ENCODE data around the gene ACTN4.

ACTN4 gene

DNA sequence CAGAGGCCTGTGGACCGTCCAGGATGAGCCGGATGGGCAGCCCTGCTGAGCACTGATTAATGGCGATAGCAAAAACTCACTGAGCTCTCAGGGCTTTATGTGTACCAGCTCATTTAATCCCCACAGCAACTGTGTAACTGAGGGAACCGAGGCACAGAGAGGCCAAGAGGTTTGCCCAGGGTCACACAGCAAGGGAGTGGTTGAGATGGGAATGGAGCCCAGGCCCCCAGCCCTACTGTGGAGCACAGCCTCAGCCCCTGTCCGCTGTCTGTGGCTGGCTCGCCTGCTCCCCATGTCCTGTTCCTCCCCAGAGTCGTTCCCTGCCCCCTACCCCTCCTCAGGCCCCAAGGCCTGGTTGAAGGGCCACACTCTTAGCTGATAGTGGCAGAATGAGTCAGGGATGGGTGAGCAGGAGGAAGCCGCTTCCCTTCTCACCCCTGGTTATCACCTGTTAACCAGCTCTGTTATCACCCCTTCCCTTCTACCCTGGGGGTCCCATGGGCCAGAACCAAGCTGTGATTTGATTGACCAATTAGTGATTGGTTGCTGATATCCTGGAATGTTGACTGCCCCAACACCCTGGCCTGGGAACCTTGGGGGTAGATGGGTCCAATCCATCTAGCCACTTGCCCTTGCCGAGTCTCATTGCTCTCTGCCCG lies 75.6 kb downstream of the ACTN4 start:
- no peak for DNase-seq (ENCODE audit: low read depth in 3 of 3, low spot score in 1 of 3)

DNA sequence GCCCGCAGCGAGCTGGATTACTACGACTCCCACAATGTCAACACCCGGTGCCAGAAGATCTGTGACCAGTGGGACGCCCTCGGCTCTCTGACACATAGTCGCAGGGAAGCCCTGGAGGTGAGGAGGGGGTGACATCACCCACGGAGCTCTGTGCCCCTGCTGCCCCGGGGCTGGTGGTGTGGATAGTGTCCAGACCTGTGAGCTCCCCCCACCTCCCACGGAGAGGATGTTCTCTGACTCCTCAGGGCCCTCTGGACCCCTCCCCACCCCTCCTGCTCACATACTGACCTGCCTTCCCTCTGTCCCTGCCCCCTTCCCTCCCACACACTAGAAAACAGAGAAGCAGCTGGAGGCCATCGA lies 76.1 kb downstream of the ACTN4 start:
- DNase-seq (ENCODE audit: low read depth in 3 of 3, low spot score in 1 of 3): no peak

DNA sequence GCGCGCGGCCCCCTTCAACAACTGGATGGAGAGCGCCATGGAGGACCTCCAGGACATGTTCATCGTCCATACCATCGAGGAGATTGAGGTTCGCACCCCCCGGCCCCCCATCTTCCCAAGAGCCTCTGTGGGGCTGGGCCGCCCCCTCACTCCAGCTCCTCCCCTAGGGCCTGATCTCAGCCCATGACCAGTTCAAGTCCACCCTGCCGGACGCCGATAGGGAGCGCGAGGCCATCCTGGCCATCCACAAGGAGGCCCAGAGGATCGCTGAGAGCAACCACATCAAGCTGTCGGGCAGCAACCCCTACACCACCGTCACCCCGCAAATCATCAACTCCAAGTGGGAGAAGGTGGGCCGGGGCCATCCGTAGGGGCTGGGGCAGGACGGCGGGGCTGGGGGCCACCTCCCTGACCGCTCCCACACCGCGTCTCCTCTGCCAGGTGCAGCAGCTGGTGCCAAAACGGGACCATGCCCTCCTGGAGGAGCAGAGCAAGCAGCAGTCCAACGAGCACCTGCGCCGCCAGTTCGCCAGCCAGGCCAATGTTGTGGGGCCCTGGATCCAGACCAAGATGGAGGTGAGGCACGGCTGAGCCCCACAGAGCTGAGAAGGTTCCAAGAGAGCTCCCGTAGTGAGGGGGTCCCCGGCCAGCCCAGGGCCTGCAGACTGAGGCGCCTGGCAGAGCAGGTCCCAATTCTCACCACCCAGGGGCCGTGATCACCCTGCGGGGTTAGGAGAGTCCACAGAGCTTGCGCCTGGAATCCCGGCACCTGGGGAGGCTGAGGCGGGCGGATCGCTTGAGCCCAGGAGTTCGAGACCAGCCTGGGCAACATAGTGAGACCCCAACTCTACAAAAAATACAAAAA lies 76.8 kb downstream of the ACTN4 start:
- no peak for DNase-seq (ENCODE audit: low read depth in 3 of 3, low spot score in 1 of 3)

DNA sequence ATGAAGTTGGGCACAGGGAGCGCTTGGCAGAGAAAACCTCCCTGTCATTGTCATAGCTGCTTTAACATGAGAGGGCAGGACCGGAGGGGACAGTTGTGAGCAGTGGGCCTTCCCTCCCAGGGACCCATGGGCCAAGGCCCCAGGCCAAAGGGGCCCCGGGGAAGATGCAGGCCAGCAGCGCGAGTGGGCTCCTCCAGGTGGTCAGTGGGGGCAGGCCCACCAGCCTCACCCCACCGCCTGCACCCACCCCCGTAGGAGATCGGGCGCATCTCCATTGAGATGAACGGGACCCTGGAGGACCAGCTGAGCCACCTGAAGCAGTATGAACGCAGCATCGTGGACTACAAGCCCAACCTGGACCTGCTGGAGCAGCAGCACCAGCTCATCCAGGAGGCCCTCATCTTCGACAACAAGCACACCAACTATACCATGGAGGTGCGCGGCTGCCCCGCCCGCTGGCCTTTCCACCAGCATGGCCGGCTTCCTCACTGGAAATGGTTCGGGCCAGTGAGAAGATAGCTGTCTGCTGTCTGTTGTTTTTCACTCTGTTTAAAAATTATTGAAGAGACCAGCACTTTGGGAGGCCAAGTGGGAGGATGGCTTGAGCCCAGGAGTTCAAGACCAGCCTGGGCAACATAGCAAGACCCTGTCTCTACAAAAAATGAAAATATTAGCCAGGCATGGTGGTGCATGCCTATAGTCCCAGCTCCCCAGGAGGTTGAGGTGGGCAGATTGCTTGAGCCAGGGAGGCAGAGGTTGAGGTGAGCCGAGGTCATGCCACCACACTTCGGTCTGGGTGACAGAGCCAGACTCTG lies 78.2 kb downstream of the ACTN4 start:
- DNase-seq (ENCODE audit: low read depth in 3 of 3, low spot score in 1 of 3): no peak

DNA sequence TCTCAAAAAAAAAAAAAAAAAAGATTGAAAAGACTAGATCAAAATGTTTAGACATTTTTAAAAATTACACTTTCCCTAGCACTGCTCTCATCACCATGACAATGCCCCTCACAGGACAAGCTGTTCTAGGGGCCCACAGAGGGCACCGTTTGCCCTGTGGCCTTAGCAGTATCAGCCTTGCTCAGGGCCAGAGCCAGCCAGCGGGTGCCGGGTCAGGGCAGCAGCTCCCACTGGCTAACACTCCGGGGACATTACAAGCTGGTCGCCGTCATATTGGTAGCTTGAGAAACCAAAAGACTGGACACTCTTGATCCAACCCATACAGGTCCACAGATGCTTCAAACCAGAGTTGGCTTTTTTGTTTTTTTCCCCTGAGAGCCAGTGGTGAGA lies 78.8 kb downstream of the ACTN4 start:
- DNase-seq (ENCODE audit: low read depth in 3 of 3, low spot score in 1 of 3): no peak

DNA sequence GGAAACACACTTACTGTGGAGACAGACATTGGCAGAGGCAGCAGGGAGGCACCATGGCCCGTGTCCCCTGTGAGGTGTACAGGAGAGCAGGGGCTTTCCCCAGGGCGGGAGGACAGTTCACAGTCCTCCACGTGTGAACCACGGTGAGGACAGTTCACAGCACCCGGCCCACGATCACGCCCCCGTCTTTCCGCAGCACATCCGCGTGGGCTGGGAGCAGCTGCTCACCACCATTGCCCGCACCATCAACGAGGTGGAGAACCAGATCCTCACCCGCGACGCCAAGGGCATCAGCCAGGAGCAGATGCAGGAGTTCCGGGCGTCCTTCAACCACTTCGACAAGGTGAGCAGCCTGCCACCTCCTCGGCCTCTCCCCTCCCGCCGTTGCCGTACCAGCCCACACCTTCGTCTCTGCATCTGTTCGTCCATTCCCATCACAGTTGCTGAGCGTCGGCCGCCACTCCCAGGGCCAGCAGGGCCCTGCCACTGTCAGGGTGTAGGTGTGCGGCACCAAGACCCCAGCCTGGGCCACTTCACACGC lies 79.4 kb downstream of the ACTN4 start:
- no peak for DNase-seq (ENCODE audit: low read depth in 3 of 3, low spot score in 1 of 3)

DNA sequence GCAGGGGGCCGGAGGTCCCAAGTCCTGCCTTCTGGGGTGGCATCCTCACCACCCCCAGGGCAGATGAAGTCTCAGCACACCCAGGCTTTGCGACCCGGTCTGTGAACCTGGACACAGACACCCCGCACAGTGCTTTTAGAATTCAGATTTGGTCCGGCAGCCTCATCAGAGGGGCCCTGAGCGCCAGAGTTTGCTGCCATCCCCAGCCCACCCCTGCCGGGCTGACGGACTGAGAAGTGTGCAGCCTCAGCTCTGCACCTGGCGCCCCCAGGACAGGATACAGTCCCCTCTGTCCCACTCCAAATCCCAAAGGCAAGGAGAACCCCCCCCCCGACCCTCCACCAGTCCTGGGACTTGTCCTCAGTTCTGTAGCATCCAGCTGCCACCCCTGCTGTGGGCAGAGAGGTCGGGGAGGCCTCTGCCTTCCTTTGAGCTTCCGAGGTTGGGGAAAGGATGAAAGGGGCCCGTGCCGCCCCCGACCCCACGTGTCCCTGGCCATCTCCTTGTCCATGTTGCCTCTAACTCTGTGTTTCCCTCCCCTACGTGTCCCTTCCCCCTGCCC lies 79.9 kb downstream of the ACTN4 start:
- no peak for DNase-seq (ENCODE audit: low read depth in 3 of 3, low spot score in 1 of 3)

DNA sequence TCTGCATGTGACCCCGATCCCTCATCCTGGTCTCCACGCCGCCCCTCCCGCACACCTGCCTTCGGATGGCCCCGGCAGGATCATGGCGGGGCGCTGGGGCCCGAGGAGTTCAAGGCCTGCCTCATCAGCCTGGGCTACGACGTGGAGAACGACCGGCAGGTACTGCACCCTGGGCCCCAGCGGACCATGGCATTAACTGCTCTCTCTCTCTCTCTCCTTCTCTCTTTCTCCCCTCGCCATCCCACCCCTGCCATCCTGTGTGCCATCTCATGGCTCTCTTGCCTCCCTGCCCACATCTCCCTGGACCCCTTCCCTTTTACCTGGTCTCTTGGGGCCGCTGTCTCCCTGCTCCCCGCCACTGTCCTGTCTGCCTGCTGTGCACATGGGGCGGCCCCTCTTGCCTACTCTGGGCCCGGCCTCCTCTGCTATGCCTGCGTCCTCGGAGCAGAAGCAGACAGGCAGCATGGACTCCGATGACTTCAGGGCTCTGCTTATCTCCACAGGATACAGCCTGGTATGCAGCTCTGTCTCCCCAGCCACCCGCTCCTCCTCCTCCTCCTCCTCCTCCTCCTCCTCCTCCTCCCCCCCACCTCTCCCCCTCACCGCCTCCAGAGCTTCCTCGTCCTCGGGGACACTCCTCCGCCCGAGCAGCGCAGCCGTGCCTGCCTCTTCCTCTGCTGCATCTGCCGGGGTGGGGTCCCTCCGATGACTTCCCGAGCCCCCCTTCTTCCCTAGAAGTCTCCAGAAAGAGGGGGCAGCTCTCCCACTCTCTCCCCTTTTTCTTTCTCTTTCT lies 80.6 kb downstream of the ACTN4 start:
- no peak for DNase-seq (ENCODE audit: low read depth in 3 of 3, low spot score in 1 of 3)

DNA sequence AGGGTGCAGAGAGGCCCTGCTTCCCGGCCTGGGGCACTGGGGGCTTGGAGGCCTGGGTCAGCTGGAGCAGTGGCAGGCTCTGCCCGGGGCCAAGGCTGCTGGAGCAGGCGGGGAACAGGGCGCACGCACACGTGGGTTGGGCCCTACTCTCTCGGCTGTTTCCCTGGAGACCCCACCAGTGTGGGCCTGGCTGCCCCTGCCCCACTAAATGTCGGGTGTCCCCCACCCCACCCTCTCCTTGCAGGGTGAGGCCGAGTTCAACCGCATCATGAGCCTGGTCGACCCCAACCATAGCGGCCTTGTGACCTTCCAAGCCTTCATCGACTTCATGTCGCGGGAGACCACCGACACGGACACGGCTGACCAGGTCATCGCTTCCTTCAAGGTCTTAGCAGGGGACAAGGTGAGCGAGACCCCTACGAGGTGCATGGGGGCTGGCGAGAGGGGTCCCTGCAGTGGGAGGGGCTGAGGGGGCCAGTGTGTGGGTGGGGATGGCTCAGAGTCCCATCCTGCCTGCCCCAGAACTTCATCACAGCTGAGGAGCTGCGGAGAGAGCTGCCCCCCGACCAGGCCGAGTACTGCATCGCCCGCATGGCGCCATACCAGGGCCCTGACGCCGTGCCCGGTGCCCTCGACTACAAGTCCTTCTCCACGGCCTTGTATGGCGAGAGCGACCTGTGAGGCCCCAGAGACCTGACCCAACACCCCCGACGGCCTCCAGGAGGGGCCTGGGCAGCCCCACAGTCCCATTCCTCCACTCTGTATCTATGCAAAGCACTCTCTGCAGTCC lies 81.5 kb downstream of the ACTN4 start:
- no peak for DNase-seq (ENCODE audit: low read depth in 3 of 3, low spot score in 1 of 3)

DNA sequence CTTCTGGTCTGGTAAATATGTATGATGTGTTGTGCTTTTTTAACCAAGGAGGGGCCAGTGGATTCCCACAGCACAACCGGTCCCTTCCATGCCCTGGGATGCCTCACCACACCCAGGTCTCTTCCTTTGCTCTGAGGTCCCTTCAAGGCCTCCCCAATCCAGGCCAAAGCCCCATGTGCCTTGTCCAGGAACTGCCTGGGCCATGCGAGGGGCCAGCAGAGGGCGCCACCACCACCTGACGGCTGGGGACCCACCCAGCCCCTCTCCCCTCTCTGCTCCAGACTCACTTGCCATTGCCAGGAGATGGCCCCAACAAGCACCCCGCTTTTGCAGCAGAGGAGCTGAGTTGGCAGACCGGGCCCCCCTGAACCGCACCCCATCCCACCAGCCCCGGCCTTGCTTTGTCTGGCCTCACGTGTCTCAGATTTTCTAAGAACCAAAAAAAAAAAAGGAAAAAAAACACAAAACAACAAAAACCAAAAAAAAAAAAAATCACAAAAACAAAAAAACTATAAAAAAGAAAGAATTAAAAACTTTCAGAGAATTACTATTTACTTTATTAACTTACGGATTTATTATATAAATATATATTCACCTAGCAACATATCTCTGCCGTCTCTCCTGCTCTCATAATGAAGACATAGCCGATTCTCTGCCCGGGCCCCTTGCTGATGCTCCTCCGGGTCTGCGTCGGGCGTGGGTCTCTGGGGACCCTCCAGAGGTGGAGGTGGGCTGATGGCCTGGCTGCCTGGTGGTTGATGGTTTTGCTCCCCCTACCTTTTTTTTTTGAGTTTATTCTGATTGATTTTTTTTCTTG lies 82.4 kb downstream of the ACTN4 start:
- DNase-seq (ENCODE audit: low read depth in 3 of 3, low spot score in 1 of 3): peak; percentile 48 to 76 (median 52)

DNA sequence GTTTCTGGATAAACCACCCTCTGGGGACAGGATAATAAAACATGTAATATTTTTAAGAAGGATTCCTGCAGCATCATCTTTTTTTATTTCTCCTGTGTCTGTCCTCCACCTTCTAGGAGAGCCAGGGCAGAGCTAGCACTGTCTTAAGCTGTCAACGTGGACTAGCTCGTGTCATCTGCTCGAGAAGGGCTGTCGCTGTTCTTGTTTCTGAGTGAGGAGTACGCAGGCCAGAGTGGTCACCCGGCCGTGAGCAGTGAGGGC lies 83.0 kb downstream of the ACTN4 start:
- no peak for DNase-seq (ENCODE audit: low read depth in 3 of 3, low spot score in 1 of 3)

DNA sequence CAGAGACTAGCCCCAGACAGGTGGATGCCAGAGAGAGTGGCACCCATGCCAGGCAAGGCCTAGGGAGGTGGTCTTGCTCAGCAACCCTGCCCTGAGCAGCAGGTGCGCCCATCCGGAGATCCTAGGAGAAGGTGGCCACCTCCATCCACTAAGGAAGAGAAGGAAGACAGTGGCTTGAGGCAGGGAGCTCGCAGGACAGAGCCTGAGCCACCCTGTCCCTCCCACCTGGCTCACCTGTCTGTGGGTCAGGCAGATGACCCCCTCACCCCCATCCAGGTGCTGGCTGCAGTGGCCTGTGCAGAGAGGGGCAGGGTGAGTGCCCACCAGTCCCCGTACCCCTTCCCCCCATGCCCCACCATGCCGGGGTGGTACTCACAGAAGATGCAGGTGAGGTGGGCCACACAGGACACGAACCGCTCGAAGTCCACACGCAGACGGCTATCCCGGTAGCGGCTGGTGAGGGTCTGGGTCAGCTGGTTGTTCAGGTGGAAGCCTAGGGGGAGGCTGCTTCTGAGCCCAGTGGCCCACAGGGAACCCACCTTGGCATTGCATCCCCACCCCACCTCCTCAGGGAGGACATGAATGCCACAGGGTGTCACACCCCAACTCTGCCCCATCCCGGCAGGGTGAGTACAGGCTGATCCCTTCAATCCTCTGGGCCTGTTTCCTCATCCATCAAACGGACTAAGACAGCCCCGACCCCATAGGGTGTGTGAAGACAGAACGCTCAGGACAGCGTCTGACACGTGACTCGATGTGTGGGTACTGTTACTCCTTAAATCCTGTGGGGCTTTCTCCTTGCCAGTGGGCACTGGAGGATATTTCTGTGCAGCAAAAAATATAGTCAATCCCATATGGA lies 83.5 kb downstream of the ACTN4 start:
- no peak for DNase-seq (ENCODE audit: low read depth in 3 of 3, low spot score in 1 of 3)

DNA sequence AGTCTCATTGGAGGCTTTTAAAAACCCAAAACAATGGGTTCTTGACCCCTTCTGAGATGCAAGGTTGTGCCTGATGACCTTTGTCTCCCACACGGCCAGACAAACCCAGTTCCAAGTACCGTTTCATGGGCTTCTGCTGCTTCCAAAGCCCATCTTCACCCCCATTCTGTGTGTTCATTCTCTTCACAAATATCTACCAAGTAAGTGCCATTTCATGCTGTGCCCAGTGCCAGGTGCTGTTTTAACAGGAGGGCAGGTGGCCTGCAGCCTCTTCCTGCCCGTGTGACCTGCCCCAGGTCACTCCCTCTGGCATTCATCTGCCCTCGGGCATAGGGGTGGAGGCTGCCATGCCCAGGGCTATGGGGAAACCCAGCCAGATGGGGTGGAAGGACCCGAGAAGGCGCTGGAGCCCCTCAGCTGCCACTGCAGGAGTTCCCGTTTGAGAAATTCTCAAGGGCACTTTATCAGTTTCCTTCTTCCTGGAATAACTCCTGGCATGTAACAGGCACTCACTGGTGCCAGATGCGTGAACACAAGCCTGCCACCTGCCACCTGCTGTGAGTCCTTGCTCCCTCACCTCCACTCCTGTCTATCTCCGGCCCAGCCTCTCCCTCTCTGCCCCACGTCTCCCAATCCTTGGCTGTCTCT lies 84.3 kb downstream of the ACTN4 start:
- no peak for DNase-seq (ENCODE audit: low read depth in 3 of 3, low spot score in 1 of 3)

DNA sequence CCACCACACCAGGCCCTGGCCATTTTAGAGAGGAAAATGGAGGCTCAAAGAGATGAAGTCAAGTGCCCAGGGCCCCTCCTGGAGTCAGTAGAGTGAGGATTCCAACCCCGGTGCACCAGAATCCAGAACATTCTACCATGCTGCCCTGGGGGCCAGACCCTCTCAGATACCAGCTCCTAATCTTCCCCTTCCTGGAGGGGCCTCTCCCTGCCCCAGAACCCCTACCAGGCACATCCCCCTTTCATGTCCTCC lies 85.7 kb downstream of the ACTN4 start:
- no peak for DNase-seq (ENCODE audit: low read depth in 3 of 3, low spot score in 1 of 3)

DNA sequence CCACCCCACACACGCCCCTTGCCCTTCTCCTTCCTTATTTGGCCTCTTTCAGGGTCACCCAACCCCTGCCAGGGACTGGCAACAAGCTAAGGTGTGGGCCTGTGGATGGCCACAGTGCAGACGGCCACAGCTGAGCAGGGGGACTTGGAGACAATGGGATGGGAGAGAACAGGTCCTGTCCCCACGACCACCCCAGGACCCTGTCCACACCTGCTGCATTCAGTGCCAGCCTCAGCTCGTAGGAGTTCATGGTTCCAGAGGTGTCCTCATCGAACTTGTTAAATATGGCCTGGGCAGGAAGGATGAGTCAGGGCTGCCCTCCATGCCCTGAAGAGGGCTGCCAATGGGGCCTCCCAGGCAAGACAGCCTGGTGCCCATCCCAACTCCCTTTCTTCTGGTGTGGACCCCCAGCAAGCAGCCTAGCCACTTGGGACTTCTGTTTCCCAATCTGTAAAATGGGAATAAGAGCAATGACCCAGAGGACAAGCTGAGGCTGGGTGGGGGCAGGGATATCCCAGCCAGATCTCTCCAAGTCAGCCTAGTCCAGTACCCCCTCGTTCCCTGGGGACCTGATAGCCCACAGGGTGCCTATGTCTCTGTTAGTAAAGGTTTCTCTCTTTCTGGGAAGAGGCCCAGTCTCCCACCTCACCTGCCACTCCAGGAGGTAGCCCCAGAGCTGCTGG lies 86.2 kb downstream of the ACTN4 start:
- DNase-seq (ENCODE audit: low read depth in 3 of 3, low spot score in 1 of 3): no peak

DNA sequence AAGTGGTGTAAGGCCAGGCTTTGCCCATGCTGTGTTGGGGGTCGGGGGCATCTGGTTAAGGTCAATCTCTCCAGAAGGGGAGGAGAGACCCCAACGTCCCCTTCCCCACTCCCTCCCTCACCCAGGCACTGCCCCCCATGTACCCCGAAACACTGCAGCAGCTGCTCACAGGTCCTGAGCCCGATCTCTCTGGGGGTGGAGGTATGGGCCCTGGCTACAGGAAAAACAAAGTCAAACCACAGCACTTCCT lies 86.7 kb downstream of the ACTN4 start:
- no peak for DNase-seq (ENCODE audit: low read depth in 3 of 3, low spot score in 1 of 3)

DNA sequence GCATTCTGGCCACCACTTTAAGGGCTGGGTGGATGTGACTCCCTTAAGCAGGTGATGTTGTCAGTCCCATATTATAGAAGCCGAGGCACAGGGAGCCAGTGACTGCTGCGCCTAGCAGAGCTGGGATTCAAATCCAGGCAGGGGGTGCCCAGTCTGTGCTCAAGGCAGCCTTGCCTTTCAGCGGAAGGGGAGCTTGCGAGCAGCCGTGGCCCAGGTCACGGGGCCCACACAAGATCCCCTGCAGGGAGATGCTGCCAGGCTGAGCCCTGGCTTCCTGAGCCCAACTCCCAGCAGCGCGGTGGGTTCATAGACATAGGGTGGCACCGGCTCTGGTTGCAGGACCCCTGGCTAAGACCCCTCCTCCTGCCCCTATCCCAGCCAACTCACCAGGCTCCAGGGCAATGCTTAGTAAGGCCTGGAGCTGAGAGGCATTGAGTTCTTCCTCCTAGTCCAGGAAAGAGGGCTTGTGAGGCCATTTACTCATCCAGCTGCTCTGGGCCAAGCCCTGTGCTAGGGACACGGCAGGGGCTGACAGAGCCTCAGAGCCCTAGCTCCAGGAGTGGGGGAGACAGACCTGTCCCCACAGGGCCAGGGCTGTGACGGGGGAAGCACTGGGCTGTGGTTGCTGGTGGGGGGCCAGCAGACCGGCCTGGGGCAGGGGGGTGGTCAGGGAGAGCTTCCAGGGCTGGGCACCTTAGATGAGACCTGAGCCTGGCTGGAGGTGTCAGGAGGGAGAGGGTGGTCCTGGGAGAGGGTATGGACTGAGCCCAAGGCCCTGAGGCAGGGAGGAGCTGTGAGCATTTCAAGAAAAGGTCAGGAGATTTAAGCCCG lies 87.2 kb downstream of the ACTN4 start:
- no peak for DNase-seq (ENCODE audit: low read depth in 3 of 3, low spot score in 1 of 3)
